ENCODE data around the gene CENPI. TPM values are rescaled to one million over a fixed set of nuclear protein-coding genes. Genes with fewer than 3 reads are reported as not detected.

CENPI gene
- polyA plus RNA-seq, 1 of the 3 experiments (the other 2 are of a cell fraction), result 2.4 TPM

DNA sequence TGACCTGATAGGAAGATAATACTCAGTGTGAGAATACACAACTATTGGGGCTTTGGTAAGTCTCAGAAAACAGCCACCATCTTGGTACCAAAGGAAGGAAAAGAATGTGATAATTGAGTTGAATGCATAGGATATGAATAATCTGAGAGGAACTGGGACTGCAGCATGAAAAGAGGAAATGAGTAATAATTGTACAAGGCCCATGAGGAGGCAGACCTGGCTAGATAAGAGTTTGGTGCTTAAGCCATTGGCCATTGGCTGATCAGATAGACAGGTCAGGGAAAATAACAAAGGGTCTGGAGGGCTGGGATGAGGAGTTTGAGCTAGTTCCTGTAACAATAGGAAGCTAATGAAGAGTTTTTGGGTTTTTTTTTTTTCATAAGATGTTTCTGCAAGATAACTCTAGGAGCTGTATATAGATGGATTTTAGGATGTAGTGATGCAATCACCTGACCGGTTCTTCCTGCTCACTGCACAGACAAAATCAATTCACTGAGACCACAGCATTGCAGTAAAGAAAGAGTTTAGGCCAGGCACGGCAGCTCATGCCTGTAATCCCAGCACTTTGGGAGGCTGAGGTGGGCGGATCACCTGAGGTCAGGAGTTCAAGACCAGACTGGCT is 40.8 kb upstream of the CENPI start:
- 40% methylated on average over 3 of the region's 3 CpGs for WGBS (ENCODE audit: low lambda C conversion rate)
- no peak for DNase-seq
- H3K79me2 ChIP-seq (ENCODE audit: insufficient read depth), result no peaks in the 10 kb centered on the region
- H3K4me1 ChIP-seq (ENCODE audit: control insufficient read depth in 1 of 2, insufficient read depth in 2 of 2, low read depth in 1 of 2, low read length in 1 of 2), result no peaks in the 10 kb centered on the region
- no peaks in the 10 kb centered on the region for H3K36me3 ChIP-seq (replicated peaks in 1 of 2; ENCODE audit: control insufficient read depth in 1 of 2, insufficient read depth in 2 of 2, low read length in 1 of 2)
- peaks cover 4% of the 10 kb centered on the region for H3F3A ChIP-seq (replicated peaks; ENCODE audit: insufficient read depth)
- POLR2A ChIA-PET, result no interaction called here
- H3K9me2 ChIP-seq, result no peaks in the 10 kb centered on the region
- peak overlapping the region; percentile 67 for H2AFZ ChIP-seq (ENCODE audit: low read depth)
- TF ChIP-seq SIN3A (IDR thresholded peaks at IDR 0.05; ENCODE audit: borderline replicate concordance, low read depth, low read length), result no peak
- TF ChIP-seq FOSL2 (IDR thresholded peaks at IDR 0.05; ENCODE audit: borderline replicate concordance, low read depth), result peak; percentile 44; the same call in 1 of the 2 replicates
- 0 out of 2 replicates have a peak, but pooled peaks have one; percentile 17 for TF ChIP-seq TCF12 (IDR thresholded peaks at IDR 0.05)
- peak; percentile 49; the same call in 1 of the 2 replicates for TF ChIP-seq YY1 (IDR thresholded peaks at IDR 0.05; ENCODE audit: low read depth)
- no peaks in the 10 kb centered on the region for H4K20me1 ChIP-seq (ENCODE audit: insufficient read depth)
- CTCF ChIA-PET, result no interaction called here
- H3K9me3 ChIP-seq, result no peaks in the 10 kb centered on the region
- no peaks in the 10 kb centered on the region; the same call in 1 of the 2 replicates for H3K27me3 ChIP-seq (ENCODE audit: insufficient read depth)
- no peak overlapping the region for H3K4me3 ChIP-seq (ENCODE audit: low read depth in 2 of 2, low read length in 1 of 2)
- peak overlapping the region in 1 of 2 experiments; percentile 47; a peak in 2 of 4 replicates for H3K27ac ChIP-seq (ENCODE audit: low read depth in 2 of 2, low read length in 1 of 2)
- H3K9ac ChIP-seq, result no peak overlapping the region
- peak overlapping the region; percentile 41; the same call in 1 of the 2 replicates for H3K4me2 ChIP-seq

DNA sequence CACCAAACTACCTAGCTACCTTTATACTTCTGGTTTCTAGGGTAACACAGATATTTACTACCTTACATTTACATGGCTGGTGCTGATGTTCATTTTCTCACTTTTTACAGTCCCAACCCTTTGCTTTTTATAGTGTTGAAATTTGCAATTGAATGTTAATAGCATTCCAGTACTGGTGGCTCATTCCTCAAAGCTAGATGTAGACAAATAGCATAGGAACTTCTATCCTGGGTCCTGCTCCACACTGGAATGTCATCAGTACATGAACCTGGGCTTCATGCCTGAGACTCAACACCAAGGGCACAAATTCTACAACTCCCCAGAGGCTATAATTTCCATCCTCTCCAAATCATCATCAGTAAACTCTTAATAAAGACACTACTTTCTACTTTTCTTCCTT is 35.8 kb upstream of the CENPI start:
- Histone ChIP-seq H3K4me3 (ENCODE audit: low read depth in 2 of 2, low read length in 1 of 2) (no peak overlapping the region), H3K36me3 (replicated peaks in 1 of 2; ENCODE audit: control insufficient read depth in 1 of 2, insufficient read depth in 2 of 2, low read length in 1 of 2) (no peaks in the 10 kb centered on the region), H3K27me3 (ENCODE audit: insufficient read depth) (no peaks in the 10 kb centered on the region), H3F3A (replicated peaks; ENCODE audit: insufficient read depth) (no peaks in the 10 kb centered on the region), H3K4me1 (ENCODE audit: control insufficient read depth in 1 of 2, insufficient read depth in 2 of 2, low read depth in 1 of 2, low read length in 1 of 2) (no peaks in the 10 kb centered on the region), H3K9me3 (no peaks in the 10 kb centered on the region), H2AFZ (ENCODE audit: low read depth) (0 out of 2 replicates have a peak overlapping the region, but pooled peaks have one; percentile 9), H3K79me2 (ENCODE audit: insufficient read depth) (no peaks in the 10 kb centered on the region), H4K20me1 (ENCODE audit: insufficient read depth) (no peaks in the 10 kb centered on the region), H3K9me2 (no peaks in the 10 kb centered on the region), H3K4me2 (no peak overlapping the region), H3K27ac (ENCODE audit: low read depth in 2 of 2, low read length in 1 of 2) (no peak overlapping the region), H3K9ac (no peak overlapping the region)
- ChIA-PET CTCF (no interaction called here), POLR2A (no interaction called here)
- TF ChIP-seq FOXM1 (IDR thresholded peaks at IDR 0.05; ENCODE audit: low read depth) (no peak), TEAD4 (IDR thresholded peaks at IDR 0.05; ENCODE audit: borderline replicate concordance, insufficient read depth) (no peak), SMC3 (IDR thresholded peaks at IDR 0.05; ENCODE audit: low read depth, low read length) (no peak), ELF1 (IDR thresholded peaks at IDR 0.05) (no peak), GATA2 (CRISPR knock-in tag; IDR thresholded peaks at IDR 0.05) (no peak), IRF3 (IDR thresholded peaks at IDR 0.05; ENCODE audit: low read depth, low read length) (no peak), RXRA (IDR thresholded peaks at IDR 0.05; ENCODE audit: borderline replicate concordance, low read depth) (no peak), FOXJ3 (CRISPR knock-in tag; IDR thresholded peaks at IDR 0.05) (no peak), POLR2AphosphoS5 (IDR thresholded peaks at IDR 0.05; ENCODE audit: low read depth, low read length) (no peak), RFX5 (IDR thresholded peaks at IDR 0.05; ENCODE audit: low read length) (no peak), PBX3 (IDR thresholded peaks at IDR 0.05) (no peak), MAX (IDR thresholded peaks at IDR 0.05; ENCODE audit: low read depth) (no peak), NRF1 (IDR thresholded peaks at IDR 0.05; ENCODE audit: low read depth, low read length) (no peak), GABPA (IDR thresholded peaks at IDR 0.05; ENCODE audit: low read depth) (no peak), TCF12 (IDR thresholded peaks at IDR 0.05) (no peak), CHD2 (IDR thresholded peaks at IDR 0.05; ENCODE audit: low read length, partially characterized antibody) (no peak), EZH2phosphoT487 (IDR thresholded peaks at IDR 0.05; ENCODE audit: borderline replicate concordance, low read depth) (no peak)
- TF ChIP-seq, protein P1, sequence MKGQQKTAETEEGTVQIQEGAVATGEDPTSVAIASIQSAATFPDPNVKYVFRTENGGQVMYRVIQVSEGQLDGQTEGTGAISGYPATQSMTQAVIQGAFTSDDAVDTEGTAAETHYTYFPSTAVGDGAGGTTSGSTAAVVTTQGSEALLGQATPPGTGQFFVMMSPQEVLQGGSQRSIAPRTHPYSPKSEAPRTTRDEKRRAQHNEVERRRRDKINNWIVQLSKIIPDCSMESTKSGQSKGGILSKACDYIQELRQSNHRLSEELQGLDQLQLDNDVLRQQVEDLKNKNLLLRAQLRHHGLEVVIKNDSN (IDR thresholded peaks at IDR 0.05; ENCODE audit: borderline replicate concordance, low read depth), result no peak
- TF ChIP-seq, protein P2, sequence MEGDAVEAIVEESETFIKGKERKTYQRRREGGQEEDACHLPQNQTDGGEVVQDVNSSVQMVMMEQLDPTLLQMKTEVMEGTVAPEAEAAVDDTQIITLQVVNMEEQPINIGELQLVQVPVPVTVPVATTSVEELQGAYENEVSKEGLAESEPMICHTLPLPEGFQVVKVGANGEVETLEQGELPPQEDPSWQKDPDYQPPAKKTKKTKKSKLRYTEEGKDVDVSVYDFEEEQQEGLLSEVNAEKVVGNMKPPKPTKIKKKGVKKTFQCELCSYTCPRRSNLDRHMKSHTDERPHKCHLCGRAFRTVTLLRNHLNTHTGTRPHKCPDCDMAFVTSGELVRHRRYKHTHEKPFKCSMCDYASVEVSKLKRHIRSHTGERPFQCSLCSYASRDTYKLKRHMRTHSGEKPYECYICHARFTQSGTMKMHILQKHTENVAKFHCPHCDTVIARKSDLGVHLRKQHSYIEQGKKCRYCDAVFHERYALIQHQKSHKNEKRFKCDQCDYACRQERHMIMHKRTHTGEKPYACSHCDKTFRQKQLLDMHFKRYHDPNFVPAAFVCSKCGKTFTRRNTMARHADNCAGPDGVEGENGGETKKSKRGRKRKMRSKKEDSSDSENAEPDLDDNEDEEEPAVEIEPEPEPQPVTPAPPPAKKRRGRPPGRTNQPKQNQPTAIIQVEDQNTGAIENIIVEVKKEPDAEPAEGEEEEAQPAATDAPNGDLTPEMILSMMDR (IDR thresholded peaks at IDR 0.05), result no peak
- no peak for DNase-seq
